GDM1 (cell line): ENCODE measurements around the gene NECTIN1.
A peak's percentile ranks its signal among the peaks of the same experiment; 100 is the strongest.

Experiments used
- DNase-seq: peaks from one replicate; lab custom pipeline; 2025; lab: John Stamatoyannopoulos, UW

NECTIN1 gene

DNA sequence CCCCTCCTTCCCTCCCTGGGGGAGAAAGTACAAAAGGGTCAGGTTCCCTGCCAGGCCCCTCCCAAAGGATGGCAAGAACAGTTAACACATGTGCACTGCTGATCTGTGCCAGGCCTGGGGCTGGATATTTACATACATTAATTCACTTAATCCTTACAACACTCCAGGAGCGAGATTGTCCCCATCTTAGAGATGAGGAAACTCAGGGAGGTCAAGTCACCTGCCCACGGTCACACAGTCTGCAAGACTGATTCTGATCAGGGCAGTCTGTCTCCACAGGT lies 36.5 kb downstream of the NECTIN1 start:
- DNase-seq = no peak

- DNase-seq = no peak
Observed at GRCh38 chr11:119691701-119692539, 37.1 kb downstream of the NECTIN1 start.

GRCh38 chr11:119691020-119691666 lies 37.9 kb downstream of the NECTIN1 start:
- DNase-seq = peak; percentile 33

DNA sequence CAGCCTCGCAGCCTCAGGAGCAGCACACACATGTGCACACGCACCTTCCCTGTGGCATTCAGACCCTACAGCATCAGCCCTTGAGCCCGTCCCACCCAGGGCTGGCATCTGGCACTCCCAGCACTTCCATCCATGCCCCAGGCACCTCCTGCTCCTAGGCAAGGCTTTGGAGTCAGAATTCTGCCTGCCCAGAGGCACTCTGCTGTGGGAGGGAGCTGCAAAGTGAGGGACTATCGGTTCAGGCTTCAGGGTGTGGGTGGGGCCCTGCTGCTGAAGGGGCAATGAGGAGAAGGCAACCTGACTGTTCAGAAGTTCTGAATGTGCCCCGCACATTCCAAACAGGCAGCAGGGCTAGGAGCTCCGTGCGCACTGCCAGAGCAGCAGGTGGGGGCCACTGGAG lies 39.7 kb downstream of the NECTIN1 start:
- DNase-seq = no peak

DNA sequence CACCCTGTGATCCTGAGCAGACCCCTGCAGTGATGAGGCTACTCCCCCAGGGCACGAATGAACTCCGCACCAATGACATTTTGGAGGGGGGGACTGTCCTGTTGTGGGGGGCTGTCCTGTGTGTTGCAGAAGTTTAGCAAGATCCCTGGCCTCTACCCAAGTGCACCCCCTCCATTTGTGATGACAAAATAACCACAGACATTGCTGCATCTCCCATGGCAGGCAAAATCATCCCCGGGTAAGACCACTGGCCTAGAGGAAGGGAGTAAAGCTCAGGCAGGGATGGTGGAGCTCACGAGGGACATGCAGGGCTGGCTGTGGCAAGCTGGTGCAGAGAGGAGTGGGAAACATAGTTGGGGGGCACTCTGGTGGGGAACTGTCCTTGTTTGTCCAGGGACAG lies 40.6 kb downstream of the NECTIN1 start:
- no peak for DNase-seq

DNA sequence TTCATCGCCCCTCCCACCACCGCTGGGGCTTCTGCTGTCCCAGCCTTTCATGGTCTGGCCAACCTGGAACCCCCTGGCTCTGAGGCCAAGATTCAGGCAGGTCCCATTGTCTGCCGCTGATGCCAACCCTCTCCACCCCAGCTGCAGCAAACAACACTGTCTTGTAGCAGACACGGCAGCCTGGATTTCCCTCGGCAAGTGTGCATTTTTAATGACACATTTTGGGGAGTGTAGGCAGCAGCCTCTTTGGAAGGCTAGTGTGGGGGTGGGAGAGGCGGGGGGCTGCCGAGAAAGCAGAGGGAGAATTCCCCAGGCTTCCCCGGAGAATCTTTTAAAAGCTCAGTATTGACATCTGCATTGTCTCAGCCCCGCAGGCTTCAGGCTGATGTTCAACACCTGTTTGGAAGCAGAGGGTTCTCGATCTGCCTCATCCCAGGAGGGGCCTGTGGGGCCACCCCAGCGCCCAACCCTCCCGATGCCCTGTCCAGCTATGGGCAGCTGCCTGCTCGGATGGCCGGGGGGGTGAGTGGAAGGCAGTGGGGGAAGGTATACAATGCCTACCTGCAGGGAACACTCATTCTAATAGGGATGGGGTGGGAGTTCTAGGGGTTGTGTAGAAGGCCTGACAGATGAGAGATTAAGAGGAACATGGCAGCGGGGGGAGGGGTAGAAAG lies 41.5 kb downstream of the NECTIN1 start:
- no peak for DNase-seq

- DNase-seq = no peak
Observed at GRCh38 chr11:119686177-119686882, 42.7 kb downstream of the NECTIN1 start.

DNA sequence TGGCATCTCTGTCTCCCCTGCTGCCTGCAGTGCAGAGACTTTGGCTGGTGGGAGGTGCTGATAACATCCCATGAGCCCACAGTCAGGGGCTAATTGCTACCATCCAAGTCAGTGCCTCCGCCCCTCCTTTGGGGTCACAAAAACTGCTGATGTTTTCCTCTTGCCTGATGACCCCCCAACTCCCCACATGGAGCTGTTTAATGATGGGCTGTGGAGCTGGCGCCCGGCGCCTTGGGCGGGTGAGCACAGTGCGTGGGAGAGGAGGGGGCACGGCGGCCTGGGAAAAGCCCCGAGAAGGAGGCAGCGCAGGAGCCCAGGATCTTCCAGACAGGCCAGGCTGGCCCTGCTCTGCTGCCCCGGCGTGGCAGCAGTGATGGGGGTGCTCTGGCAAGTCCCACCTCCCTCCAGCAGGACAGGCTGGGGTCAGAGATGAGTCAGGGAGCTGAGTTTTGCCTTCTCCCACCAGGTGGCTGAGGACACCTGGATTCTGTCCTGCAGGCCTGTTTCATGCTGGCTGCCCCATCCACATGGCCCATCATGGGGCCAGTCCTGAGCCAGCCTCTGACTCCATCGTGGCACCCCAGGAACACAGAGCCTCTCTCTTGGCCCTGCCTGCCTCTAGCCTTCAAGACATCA lies 43.8 kb downstream of the NECTIN1 start:
- DNase-seq = no peak

GRCh38 chr11:119684361-119685110 lies 44.5 kb downstream of the NECTIN1 start:
- DNase-seq = no peak

GRCh38 chr11:119683783-119684182 lies 45.2 kb downstream of the NECTIN1 start:
- no peak for DNase-seq

DNA sequence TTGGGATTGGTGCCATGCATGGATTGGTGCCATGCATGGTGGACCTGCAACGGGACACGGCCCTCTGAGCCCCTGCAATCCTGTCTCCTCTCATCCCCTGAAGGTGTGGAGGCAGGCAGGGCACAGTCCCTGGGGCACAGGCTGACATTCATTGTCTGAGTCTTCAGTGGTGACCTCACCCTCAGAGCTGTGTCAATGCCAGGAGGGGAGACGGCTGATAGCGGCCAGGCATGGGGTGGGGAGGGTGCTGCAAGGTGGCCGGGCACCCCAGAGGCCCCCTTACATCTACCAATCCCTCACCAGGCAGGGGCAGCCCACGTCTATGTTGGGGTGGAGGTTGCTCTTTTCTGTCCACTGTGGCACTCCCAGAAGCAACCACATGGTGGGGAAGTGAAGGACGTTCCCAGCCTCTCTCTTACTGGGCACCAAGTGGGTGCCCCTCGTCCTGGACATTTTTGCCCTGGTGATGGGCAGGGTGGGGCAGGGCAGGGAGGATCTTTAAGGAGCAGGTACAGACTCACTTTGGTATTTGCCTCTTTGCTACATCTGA lies 47.6 kb downstream of the NECTIN1 start:
- DNase-seq = no peak

DNA sequence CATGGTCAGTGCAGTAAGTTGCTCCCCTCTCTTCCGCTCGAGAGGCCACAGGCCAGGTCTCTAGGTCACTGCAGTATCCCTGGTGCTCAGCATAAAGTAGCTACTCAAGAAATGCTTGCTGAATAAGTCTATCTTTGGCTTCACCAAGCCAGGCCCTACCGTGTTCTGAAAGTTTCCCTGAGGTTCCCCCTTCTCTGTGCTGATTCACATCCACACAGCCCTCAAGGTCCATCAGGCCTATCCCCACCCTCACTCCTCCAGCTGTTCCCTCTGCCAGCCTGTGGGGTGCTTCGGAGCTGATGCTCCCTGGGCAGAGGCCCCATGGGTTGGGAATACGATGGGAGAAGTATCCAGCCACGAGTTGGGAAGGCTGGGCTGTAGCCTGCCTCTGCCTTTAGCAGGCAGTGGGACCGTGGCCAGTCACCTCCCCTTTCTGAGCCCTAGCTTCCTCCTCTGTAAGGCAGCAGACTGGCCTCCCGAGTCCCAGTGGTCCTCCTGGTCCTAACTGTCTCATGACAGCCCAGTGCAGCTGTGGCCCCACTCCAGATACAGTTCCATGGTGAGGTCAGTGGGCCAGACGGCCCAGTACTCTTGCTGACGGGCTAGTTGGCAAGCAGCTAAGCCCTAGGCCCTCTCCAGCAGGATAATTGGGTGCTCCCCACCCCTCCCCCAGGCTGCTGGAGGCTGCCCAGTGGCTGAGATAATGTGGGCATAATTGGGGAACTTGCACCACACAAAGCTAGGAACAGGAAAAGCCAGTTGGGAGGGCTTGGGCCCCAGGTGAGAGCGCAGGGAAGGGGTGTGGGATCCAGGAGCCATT lies 48.2 kb downstream of the NECTIN1 start:
- no peak for DNase-seq

GRCh38 chr11:119679346-119679745 lies 49.7 kb downstream of the NECTIN1 start:
- DNase-seq = no peak

DNA sequence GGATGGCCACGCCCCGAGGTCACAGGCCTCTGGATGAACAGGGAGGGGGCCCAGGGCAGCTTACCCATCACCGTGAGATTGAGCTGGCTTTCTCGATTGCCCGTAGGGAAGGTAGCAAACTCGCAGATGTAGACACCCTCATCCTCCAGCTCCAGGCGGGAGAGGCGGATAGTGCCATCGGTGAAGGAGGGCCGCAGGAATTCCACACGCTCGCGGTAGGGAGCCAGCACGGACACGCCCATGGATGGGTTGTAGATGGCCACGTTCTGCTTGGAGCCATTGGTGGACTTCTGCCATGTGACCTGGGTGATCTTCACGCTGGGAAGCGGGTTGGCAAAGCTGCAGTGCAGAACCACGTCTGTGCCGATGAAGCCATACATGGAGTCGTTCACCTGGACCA lies 50.6 kb downstream of the NECTIN1 start:
- no peak for DNase-seq

DNA sequence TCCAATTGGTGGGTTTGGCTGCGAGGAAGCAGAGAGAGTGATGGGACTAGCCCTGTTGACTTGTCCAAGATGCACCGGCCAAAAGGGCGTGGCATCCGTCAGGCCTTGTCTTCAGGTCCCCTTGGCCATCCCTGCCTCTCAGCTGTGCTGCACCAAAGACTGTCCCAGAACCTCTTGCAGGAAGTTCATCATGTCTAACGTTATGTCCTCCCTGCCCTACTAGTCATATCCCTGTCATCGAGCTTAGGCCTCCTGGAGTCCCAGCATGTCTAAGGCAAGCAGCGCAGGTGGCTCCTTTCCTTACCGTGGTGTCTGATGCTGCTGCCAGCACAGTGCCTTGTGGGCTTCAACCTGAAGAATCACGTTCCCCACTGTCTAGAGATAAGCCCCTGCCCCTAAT lies 51.2 kb downstream of the NECTIN1 start:
- no peak for DNase-seq

GRCh38 chr11:119676461-119677020 lies 52.5 kb downstream of the NECTIN1 start:
- no peak for DNase-seq

DNA sequence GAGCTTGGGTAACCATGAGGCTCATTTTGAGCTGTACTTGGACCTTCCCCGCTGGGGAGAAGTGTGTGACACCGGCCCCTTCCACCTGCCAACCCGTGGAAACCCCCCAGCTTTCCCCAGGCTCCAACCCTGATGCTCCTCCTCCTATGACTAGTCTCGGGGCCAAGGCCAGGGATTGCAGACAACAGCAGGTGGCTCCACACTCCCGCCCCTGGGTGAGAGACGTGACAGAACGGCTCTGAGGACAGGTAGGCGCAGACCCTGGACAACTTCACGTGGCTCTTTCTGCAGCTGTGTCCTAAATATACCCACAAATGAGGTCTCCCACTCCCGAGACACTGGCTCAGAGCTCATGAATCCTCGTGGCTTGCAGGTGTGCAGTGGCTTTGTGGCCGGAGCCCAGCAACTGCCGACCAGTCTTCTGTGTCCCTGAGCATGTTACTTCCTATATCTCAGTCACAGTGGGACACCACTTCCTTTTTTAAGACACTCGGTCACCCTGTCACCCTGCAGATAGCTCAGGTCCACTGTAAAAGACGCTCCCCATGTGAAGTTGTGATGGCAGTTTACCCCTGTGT lies 55.2 kb downstream of the NECTIN1 start:
- peak; percentile 38 for DNase-seq

DNA sequence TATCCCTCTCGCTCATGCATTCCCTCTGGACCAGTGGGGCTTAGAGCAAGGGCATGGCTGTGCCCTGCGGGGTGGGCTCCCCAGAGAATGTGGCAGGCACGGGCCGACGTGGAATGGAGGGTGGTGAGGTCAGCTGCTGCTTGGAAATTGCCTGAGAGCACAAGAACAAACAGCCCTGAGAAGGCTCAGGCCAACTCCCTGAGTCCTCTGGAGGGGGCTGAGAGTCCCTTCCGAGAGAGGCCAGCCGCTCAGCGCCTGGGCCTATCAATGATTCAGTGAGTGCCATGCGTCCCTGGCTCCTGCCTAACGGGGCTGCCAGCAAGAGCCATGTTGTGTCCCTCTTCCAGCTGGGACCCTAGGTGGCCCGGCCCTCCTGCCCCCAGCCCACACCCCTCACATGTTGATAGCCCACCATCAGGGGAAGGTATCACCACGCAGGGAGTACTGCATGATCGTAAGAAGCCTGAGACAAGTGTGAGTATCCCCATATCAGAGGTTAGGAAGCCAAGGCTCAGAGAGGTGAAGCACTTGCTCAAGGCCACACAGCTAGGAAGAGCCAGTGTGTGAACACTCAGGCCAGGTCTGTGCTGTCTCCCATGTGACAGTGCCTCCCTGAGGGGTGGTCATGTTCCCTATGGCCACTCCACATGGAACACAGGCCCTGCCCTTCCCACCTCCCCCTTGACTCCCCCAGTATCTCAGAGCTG lies 55.8 kb downstream of the NECTIN1 start:
- no peak for DNase-seq

GRCh38 chr11:119672597-119672996 lies 56.4 kb downstream of the NECTIN1 start:
- no peak for DNase-seq
